Placental epithelial cell (primary cell): Measurements from ENCODE around the gene RRAGD. TPM values are rescaled to one million over a fixed set of nuclear protein-coding genes. Genes with fewer than 3 reads are reported as not detected.

Experiments
- total RNA-seq: library from RNA; depleted of rRNA; stranded (reverse); fragments of >200 nt; gene quantifications from 2 replicates; pipeline ENCODE4 v1.2.3, GENCODE V29; 2012

The RRAGD gene
- 0.54 and 0.79 TPM in 2 replicates for total RNA-seq

GRCh38 chr6:89412071-89413005 is at the start of gene RRAGD:
TSS of gene RRAGD (minus strand) at chr6:89412273. CDS start at chr6:89411993, 280 bp downstream.

GRCh38 chr6:89432875-89433251 is 20.8 kb upstream of the RRAGD start, which contains the start of gene ANKRD6:
TSS of gene ANKRD6 (plus strand) at chr6:89433152. CDS start at chr6:89566977, 133,825 bp downstream.

GRCh38 chr6:89352278-89353117 is 59.6 kb downstream of the RRAGD start, which contains the start of gene UBE2J1:
TSS of gene UBE2J1 (minus strand) at chr6:89352722. CDS start at chr6:89352569, 153 bp downstream.

GRCh38 chr6:89315249-89315885 is 96.7 kb downstream of the RRAGD start, which contains the start of gene GABRR2:
TSS of gene GABRR2 (minus strand) at chr6:89315299. CDS start at chr6:89315165, 134 bp downstream.

Other genes with a start within 250 kb of the RRAGD start
- gene GABRR1, start 194.9 kb downstream of the RRAGD start, total RNA-seq: not detected in 2 replicates
- 0.54 and 1.2 TPM in 2 replicates for gene GABRR2, start 97.0 kb downstream of the RRAGD start, total RNA-seq
- 80.1 and 210 TPM in 2 replicates for gene UBE2J1, start 59.6 kb downstream of the RRAGD start, total RNA-seq
- gene ANKRD6, start 20.9 kb upstream of the RRAGD start, total RNA-seq: 3.1 and 14.5 TPM in 2 replicates
- gene LYRM2, start 226.5 kb upstream of the RRAGD start, total RNA-seq: 14.0 and 18.1 TPM in 2 replicates